C4-2B (cell line): Measurements from ENCODE around the gene OR8B8.

Experiments
- ZFX ChIP-seq: fragments of 450-650 bp; IDR thresholded peaks from 2 replicates; pipeline ENCODE4 v1.6.1; 2017
- TF ChIP-seq, protein P1 (sequence below): fragments of 450-650 bp; conservative IDR thresholded peaks from 2 replicates; pipeline ENCODE4 v1.5.1; 2017; ENCODE audit warnings: mild to moderate bottlenecking

DNA sequence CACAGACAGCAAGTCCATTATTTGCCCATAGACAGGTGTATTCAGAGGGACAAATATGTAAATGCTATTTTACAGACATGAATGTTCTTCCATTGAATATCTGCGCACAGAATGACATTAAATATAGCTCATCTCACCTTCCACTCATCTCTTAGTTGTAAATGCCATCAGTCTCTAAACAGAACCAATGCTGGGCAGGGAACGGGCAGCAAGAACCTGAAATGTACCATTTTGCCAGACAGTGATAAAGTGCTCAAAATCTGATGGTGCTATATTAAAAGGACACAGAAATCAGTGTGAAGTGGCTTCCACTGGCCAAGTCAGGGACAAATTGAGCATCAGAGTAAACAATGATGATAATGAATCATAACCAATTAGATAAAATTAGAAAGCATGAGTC, 10.8 kb downstream of the OR8B8 start:
- TF ChIP-seq, protein P1, sequence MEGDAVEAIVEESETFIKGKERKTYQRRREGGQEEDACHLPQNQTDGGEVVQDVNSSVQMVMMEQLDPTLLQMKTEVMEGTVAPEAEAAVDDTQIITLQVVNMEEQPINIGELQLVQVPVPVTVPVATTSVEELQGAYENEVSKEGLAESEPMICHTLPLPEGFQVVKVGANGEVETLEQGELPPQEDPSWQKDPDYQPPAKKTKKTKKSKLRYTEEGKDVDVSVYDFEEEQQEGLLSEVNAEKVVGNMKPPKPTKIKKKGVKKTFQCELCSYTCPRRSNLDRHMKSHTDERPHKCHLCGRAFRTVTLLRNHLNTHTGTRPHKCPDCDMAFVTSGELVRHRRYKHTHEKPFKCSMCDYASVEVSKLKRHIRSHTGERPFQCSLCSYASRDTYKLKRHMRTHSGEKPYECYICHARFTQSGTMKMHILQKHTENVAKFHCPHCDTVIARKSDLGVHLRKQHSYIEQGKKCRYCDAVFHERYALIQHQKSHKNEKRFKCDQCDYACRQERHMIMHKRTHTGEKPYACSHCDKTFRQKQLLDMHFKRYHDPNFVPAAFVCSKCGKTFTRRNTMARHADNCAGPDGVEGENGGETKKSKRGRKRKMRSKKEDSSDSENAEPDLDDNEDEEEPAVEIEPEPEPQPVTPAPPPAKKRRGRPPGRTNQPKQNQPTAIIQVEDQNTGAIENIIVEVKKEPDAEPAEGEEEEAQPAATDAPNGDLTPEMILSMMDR = no peak
- no peak for TF ChIP-seq ZFX
